PFSK-1 (cell line): ENCODE measurements around the gene JMJD4.

Experiments used
- FOXP2 ChIP-seq: optimal IDR thresholded peaks from 2 replicates; pipeline ENCODE3; 2011; ENCODE audit warnings: borderline replicate concordance, control low read depth, inconsistent platforms; ENCODE audit not compliant: insufficient read depth; ENCODE audit errors: extremely low read length, extremely low read depth
- POLR2AphosphoS5 ChIP-seq: IDR thresholded peaks from 2 replicates; pipeline ENCODE4 v1.6.1; 2012; ENCODE audit warnings: low read depth, mild to moderate bottlenecking, control low read depth, low read length, moderate library complexity
- REST ChIP-seq, 2 experiments: IDR thresholded peaks; 2 replicates each; pipeline versions ENCODE4 v1.6.1 to v1.8.0; 2011 to 2012; ENCODE audit warnings: low read depth in 2 of 2, low read length in 2 of 2, control low read depth in 1 of 2, inconsistent platforms in 1 of 2, mild to moderate bottlenecking in 1 of 2, moderate library complexity in 1 of 2; ENCODE audit not compliant: insufficient read depth in 1 of 2
- SIN3A ChIP-seq: IDR thresholded peaks from 2 replicates; pipeline ENCODE4 v1.6.1; 2012; ENCODE audit warnings: mild to moderate bottlenecking, low read length, moderate library complexity, borderline replicate concordance; ENCODE audit not compliant: insufficient read depth
- TAF1 ChIP-seq: IDR thresholded peaks from 2 replicates; pipeline ENCODE4 v1.6.1; 2012; ENCODE audit warnings: low read length, control low read depth, borderline replicate concordance; ENCODE audit not compliant: insufficient read depth

The JMJD4 gene

GRCh38 chr1:227746676-227747075, 11.6 kb upstream of the JMJD4 start:
- no peak for TF ChIP-seq FOXP2
- TF ChIP-seq SIN3A = no peak
- TF ChIP-seq REST (IDR thresholded peaks at IDR 0.05; ENCODE audit: insufficient read depth in 1 of 2, low read depth in 2 of 2, low read length in 2 of 2) = no peak
- no peak for TF ChIP-seq POLR2AphosphoS5
- no peak for TF ChIP-seq TAF1

GRCh38 chr1:227745568-227746265, 10.6 kb upstream of the JMJD4 start:
- TF ChIP-seq SIN3A (no peak), FOXP2 (no peak), TAF1 (no peak), REST (IDR thresholded peaks at IDR 0.05; ENCODE audit: insufficient read depth in 1 of 2, low read depth in 2 of 2, low read length in 2 of 2) (no peak), POLR2AphosphoS5 (no peak)

- TF ChIP-seq TAF1 (no peak), REST (IDR thresholded peaks at IDR 0.05; ENCODE audit: insufficient read depth in 1 of 2, low read depth in 2 of 2, low read length in 2 of 2) (no peak), POLR2AphosphoS5 (no peak), FOXP2 (no peak), SIN3A (no peak)
Observed at GRCh38 chr1:227744668-227745067, 9.6 kb upstream of the JMJD4 start.

DNA sequence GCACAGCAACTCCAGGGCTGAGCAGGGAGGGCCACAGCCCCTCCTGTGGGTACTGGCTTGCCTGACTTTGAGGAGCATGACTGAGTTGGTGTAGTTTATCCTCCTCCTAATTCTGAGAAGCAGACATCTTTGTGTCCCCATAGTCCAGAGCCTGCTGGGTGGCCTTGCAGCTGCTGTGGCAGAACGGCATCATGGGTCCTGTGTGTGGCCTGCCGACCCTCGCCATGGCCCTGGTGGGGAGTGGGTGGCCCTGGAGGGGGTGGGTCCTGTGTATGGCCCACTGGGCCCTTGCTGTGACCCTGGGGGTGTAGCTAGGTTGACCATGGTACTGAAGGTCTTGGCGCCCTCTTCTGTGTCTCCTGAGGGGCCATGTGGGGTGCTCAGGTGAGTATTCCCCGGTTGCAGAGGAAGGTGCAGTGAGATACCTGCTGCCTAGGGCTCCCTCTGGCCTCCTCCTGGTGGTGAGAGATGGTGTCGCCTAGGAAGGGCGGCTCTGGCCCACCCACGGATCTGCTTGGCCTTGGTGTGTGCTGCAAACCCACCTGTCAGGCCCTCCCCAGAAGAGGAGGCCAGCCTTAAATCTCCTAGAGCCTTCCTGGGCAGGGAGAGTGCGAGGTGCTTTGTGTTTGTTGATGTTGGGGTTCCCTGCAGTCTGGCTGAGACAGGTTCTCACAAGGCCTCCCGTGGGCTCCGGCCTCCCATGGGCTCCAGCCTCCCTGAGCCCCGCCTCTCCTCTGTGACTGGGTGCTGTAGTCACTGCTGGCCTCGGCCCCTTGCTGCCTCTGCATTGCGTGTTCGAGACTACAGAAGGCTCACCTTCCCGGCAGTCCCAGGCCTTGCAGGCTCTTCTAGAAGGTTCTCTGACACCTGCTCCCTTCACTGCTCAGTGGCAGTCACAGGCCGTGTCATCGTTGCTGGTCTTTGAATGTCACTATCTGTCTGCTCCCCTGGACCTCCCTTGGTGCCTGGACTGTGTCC, 7.9 kb upstream of the JMJD4 start:
- TF ChIP-seq TAF1 (no peak), FOXP2 (no peak), REST (IDR thresholded peaks at IDR 0.05; ENCODE audit: insufficient read depth in 1 of 2, low read depth in 2 of 2, low read length in 2 of 2) (no peak), POLR2AphosphoS5 (no peak), SIN3A (no peak)
